ENCODE results near the gene ZMIZ1.

- TF ChIP-seq EP300 (IDR thresholded peaks at IDR 0.05), result no peak
- no peak for TF ChIP-seq CTCF (IDR thresholded peaks at IDR 0.05)
These were observed 252.7 kb downstream of the ZMIZ1 start for GRCh38 chr10:79321494-79321882.
